Neural cell (in vitro differentiated cells): ENCODE results near the gene FARP1. TPM values are rescaled to one million over a fixed set of nuclear protein-coding genes. Genes with fewer than 3 reads are reported as not detected.

Source experiments
- H2AFZ ChIP-seq: fragments of 200-600, 300-800 bp; sonication (generic), shearing (Covaris generic); 2 replicates; pipeline ENCODE4 v1.6.0; 2014; ENCODE audit warnings: low read depth, mild to moderate bottlenecking, antibody characterized with exemption, low read length, moderate library complexity
- H3F3A ChIP-seq: fragments of 200-600 bp; shearing (Covaris generic); 2 replicates; pipeline ENCODE4 v1.6.1; 2016; ENCODE audit warnings: mild to moderate bottlenecking, moderate library complexity, mixed read lengths, antibody characterized with exemption, low read length; ENCODE audit not compliant: insufficient read depth, poor library complexity, severe bottlenecking
- H3K27ac ChIP-seq: fragments of 200-600, 300-800 bp; sonication (generic), shearing (Covaris generic); 2 replicates; pipeline ENCODE4 v1.5.1; 2014; ENCODE audit warnings: mild to moderate bottlenecking, low read length, moderate library complexity
- H3K27me3 ChIP-seq: fragments of 300-800, 200-600 bp; sonication (generic), shearing (Covaris generic); 2 replicates; pipeline ENCODE4 v1.6.0; 2014; ENCODE audit warnings: mild to moderate bottlenecking, low read depth, low read length, moderate library complexity; ENCODE audit not compliant: insufficient read depth
- H3K36me3 ChIP-seq: fragments of 300-800, 200-600 bp; sonication (generic), shearing (Covaris generic); 2 replicates; pipeline ENCODE4 v1.5.1; 2014; ENCODE audit warnings: mild to moderate bottlenecking, antibody characterized with exemption, low read length, moderate library complexity; ENCODE audit not compliant: insufficient read depth
- H3K4me2 ChIP-seq: fragments of 300-800, 200-600 bp; sonication (generic), shearing (Covaris generic); 2 replicates; pipeline ENCODE4 v1.6.0; 2014; ENCODE audit warnings: mild to moderate bottlenecking, low read length
- H3K4me3 ChIP-seq: fragments of 300-800, 200-600 bp; sonication (generic), shearing (Covaris generic); 2 replicates; pipeline ENCODE4 v1.5.1; 2014; ENCODE audit warnings: mild to moderate bottlenecking, low read length, moderate library complexity
- H3K79me2 ChIP-seq: fragments of 200-600 bp; shearing (Covaris generic); replicated peaks from 2 replicates; pipeline ENCODE4 v1.6.0; 2014; ENCODE audit warnings: mild to moderate bottlenecking, low read length, moderate library complexity; ENCODE audit not compliant: insufficient read depth
- H3K9ac ChIP-seq: fragments of 300-800, 200-600 bp; sonication (generic), shearing (Covaris generic); 2 replicates; pipeline ENCODE4 v1.6.1; 2016; ENCODE audit warnings: mild to moderate bottlenecking, low read length, mixed read lengths
- H3K9me2 ChIP-seq: fragments of 200-600 bp; shearing (Covaris generic); 2 replicates; pipeline ENCODE4 v1.6.1; 2016; ENCODE audit warnings: mild to moderate bottlenecking, low read length, mixed read lengths; ENCODE audit not compliant: insufficient read depth
- H3K9me3 ChIP-seq: fragments of 200-600, 300-800 bp; sonication (generic), shearing (Covaris generic); 2 replicates; pipeline ENCODE4 v1.6.1; 2016; ENCODE audit warnings: mild to moderate bottlenecking, mixed run types, low read length, moderate library complexity, mixed read lengths
- H4K20me1 ChIP-seq: fragments of 200-600 bp; shearing (Covaris generic); 2 replicates; pipeline ENCODE4 v1.6.1; 2016; ENCODE audit warnings: mild to moderate bottlenecking, mixed run types; ENCODE audit not compliant: insufficient read depth
- EP300 ChIP-seq: fragments of 450-650 bp; conservative IDR thresholded peaks from 2 replicates; pipeline ENCODE4 v1.6.1; 2014; ENCODE audit warnings: antibody characterized with exemption, mild to moderate bottlenecking, moderate library complexity; ENCODE audit not compliant: poor library complexity, severe bottlenecking
- EZH2 ChIP-seq: fragments of 200-600, 300-800 bp; shearing (Covaris generic), sonication (generic); IDR thresholded peaks from 2 replicates; pipeline ENCODE4 v1.6.1; 2014; ENCODE audit warnings: antibody characterized with exemption, low read length, borderline replicate concordance, mild to moderate bottlenecking; ENCODE audit not compliant: insufficient read depth, poor library complexity, severe bottlenecking
- MXI1 ChIP-seq: fragments of 450-650 bp; conservative IDR thresholded peaks from 2 replicates; pipeline ENCODE4 v1.6.1; 2014; ENCODE audit warnings: antibody characterized with exemption, mild to moderate bottlenecking; ENCODE audit not compliant: poor library complexity, severe bottlenecking
- POLR2AphosphoS5 ChIP-seq: IDR thresholded peaks from 2 replicates; pipeline ENCODE4 v1.6.1; 2012
- RAD21 ChIP-seq: fragments of 450-650 bp; conservative IDR thresholded peaks from 2 replicates; pipeline ENCODE4 v1.6.1; 2014; ENCODE audit warnings: antibody characterized with exemption, mild to moderate bottlenecking, moderate library complexity
- SMC3 ChIP-seq: fragments of 450-650 bp; conservative IDR thresholded peaks from 2 replicates; pipeline ENCODE4 v1.6.1; 2014; ENCODE audit warnings: antibody characterized with exemption, mild to moderate bottlenecking, moderate library complexity; ENCODE audit not compliant: poor library complexity
- TAF1 ChIP-seq: IDR thresholded peaks from 2 replicates; pipeline ENCODE4 v1.6.1; 2012; ENCODE audit warnings: low read depth
- polyA plus RNA-seq: library from polyadenylated mRNA; depleted of rRNA; stranded (reverse); fragments of >200 nt; gene quantifications from 2 replicates; pipeline ENCODE4 v1.2.3, GENCODE V29; 2014
- TF ChIP-seq, protein P1 (sequence below): IDR thresholded peaks from 2 replicates; pipeline ENCODE4 v1.6.1; 2012; ENCODE audit warnings: borderline replicate concordance
- TF ChIP-seq, protein P2 (sequence below): fragments of 450-650 bp; IDR thresholded peaks from 2 replicates; pipeline ENCODE4 v1.5.1; 2014; ENCODE audit warnings: antibody characterized with exemption, mild to moderate bottlenecking, moderate library complexity; ENCODE audit not compliant: poor library complexity, severe bottlenecking

The FARP1 gene
- polyA plus RNA-seq, 1 donor from 2014 or later: 19.7 TPM

DNA sequence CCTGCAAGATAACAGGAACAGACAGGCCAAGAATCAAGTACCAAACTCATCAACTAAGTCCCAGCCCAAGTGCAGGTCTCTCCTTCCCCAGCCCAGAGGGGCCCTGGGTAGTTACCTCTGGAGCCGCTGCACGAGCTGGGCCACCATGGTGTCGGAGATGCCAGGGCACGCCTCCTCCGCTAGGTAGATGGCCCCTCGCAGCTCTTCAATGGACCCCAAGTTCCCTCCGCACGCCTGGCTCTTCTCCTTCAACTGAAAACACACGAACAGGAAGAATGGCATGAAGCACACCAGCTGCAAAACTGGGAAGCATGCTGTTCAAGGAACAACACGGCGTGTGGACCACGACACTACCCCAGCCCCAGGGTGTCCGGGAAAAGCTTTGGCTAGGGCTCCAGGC lies 314.2 kb downstream of the FARP1 start:
- H4K20me1 ChIP-seq: no peaks in the 10 kb centered on the region
- H3K36me3 ChIP-seq: no peaks in the 10 kb centered on the region
- H3K27me3 ChIP-seq: no peaks in the 10 kb centered on the region
- no peak overlapping the region for H3K27ac ChIP-seq
- H3K9ac ChIP-seq: no peak overlapping the region
- no peak overlapping the region for H2AFZ ChIP-seq
- TF ChIP-seq, protein P1, sequence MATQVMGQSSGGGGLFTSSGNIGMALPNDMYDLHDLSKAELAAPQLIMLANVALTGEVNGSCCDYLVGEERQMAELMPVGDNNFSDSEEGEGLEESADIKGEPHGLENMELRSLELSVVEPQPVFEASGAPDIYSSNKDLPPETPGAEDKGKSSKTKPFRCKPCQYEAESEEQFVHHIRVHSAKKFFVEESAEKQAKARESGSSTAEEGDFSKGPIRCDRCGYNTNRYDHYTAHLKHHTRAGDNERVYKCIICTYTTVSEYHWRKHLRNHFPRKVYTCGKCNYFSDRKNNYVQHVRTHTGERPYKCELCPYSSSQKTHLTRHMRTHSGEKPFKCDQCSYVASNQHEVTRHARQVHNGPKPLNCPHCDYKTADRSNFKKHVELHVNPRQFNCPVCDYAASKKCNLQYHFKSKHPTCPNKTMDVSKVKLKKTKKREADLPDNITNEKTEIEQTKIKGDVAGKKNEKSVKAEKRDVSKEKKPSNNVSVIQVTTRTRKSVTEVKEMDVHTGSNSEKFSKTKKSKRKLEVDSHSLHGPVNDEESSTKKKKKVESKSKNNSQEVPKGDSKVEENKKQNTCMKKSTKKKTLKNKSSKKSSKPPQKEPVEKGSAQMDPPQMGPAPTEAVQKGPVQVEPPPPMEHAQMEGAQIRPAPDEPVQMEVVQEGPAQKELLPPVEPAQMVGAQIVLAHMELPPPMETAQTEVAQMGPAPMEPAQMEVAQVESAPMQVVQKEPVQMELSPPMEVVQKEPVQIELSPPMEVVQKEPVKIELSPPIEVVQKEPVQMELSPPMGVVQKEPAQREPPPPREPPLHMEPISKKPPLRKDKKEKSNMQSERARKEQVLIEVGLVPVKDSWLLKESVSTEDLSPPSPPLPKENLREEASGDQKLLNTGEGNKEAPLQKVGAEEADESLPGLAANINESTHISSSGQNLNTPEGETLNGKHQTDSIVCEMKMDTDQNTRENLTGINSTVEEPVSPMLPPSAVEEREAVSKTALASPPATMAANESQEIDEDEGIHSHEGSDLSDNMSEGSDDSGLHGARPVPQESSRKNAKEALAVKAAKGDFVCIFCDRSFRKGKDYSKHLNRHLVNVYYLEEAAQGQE: no peak
- TF ChIP-seq POLR2AphosphoS5 (no peak), EZH2 (no peak), TAF1 (no peak), MXI1 (no peak), EP300 (no peak), RAD21 (no peak), SMC3 (no peak)
- TF ChIP-seq, protein P2, sequence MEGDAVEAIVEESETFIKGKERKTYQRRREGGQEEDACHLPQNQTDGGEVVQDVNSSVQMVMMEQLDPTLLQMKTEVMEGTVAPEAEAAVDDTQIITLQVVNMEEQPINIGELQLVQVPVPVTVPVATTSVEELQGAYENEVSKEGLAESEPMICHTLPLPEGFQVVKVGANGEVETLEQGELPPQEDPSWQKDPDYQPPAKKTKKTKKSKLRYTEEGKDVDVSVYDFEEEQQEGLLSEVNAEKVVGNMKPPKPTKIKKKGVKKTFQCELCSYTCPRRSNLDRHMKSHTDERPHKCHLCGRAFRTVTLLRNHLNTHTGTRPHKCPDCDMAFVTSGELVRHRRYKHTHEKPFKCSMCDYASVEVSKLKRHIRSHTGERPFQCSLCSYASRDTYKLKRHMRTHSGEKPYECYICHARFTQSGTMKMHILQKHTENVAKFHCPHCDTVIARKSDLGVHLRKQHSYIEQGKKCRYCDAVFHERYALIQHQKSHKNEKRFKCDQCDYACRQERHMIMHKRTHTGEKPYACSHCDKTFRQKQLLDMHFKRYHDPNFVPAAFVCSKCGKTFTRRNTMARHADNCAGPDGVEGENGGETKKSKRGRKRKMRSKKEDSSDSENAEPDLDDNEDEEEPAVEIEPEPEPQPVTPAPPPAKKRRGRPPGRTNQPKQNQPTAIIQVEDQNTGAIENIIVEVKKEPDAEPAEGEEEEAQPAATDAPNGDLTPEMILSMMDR: no peak
- peaks cover 2% of the 10 kb centered on the region for H3K79me2 ChIP-seq
- no peaks in the 10 kb centered on the region for H3K9me2 ChIP-seq
- H3K4me2 ChIP-seq: no peak overlapping the region
- H3F3A ChIP-seq: no peaks in the 10 kb centered on the region
- no peaks in the 10 kb centered on the region for H3K9me3 ChIP-seq
- no peak overlapping the region for H3K4me3 ChIP-seq

DNA sequence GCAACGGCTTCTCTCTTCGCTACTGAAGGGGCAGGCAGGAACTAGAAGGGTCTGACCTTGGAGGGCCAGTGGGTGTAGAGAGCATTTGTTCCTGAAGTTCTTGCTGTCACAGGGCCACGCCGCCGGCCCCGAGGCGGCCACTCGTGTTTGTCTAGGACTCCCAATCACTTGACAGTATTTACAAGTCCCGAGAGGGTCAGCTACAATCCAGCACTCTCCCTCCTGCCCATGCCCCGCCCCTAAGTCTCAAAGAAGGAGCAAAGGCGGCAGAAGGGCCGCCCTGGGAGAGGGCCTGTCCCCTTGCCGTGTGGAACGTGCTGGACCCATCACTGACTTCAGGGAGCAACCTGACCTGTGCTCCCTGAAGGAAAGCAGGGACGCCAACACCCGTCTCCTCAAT lies 315.5 kb downstream of the FARP1 start:
- Histone ChIP-seq H3K27ac (no peak overlapping the region), H2AFZ (no peak overlapping the region), H3K9ac (no peak overlapping the region), H3K36me3 (no peaks in the 10 kb centered on the region), H3K9me3 (no peaks in the 10 kb centered on the region), H3F3A (no peaks in the 10 kb centered on the region), H3K4me3 (no peak overlapping the region), H3K79me2 (no peaks in the 10 kb centered on the region), H3K4me2 (no peak overlapping the region), H4K20me1 (no peaks in the 10 kb centered on the region), H3K27me3 (no peaks in the 10 kb centered on the region), H3K9me2 (no peaks in the 10 kb centered on the region)
- TF ChIP-seq EZH2 (no peak), TAF1 (no peak), RAD21 (no peak), SMC3 (no peak), MXI1 (no peak), EP300 (no peak), POLR2AphosphoS5 (no peak)
- TF ChIP-seq, protein P2: no peak
- TF ChIP-seq, protein P1: no peak
